ENCODE measurements around the gene CD2BP2. TPM values are rescaled to one million over a fixed set of nuclear protein-coding genes. Genes with fewer than 3 reads are reported as not detected.

Gene CD2BP2
- total RNA-seq, result 49.8 and 53.5 TPM in 2 replicates

DNA sequence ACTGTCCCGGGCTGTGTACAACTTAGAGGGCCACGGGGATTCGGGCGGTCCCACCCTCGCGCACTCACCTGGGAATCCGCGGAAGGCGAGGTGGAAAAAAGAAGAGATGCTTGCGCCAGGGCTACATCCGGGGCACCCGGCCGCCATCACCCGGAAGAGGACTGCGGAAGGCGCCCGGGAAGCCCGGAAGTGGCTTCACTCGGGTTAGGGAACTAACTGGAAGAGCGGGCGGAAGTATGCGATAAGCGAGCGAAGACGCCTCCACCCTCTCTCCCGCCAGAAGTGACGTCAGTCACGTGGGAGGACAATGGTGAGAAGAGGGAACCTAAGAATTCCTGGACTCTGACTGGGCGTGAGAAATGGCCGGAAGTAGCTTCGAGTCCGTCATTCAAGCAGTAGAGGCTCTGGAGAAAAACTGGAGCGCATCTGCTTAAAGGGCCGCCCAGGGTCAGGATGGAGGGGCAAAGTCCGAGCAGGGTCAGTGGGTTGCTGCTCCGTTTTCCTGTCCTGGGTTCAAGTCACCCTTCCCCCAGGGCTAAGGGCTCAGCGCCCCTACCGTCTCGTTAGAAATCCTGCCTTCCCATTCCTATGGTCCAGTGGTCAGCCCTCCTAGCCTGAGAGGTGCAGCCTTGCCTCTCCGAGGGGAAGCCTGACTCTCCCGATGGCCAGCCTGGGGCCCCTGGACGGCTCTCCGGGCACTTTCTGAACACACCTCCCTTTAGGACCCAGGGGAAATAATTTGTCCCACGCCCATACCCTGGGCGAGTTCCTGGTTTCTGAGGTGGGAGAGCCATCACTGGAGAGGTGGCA, at the start of gene CD2BP2:
TSS of gene CD2BP2 (minus strand) at position 165 of the 810 bp plus-strand sequence. CDS start 627 bp downstream, outside the sequence.

DNA sequence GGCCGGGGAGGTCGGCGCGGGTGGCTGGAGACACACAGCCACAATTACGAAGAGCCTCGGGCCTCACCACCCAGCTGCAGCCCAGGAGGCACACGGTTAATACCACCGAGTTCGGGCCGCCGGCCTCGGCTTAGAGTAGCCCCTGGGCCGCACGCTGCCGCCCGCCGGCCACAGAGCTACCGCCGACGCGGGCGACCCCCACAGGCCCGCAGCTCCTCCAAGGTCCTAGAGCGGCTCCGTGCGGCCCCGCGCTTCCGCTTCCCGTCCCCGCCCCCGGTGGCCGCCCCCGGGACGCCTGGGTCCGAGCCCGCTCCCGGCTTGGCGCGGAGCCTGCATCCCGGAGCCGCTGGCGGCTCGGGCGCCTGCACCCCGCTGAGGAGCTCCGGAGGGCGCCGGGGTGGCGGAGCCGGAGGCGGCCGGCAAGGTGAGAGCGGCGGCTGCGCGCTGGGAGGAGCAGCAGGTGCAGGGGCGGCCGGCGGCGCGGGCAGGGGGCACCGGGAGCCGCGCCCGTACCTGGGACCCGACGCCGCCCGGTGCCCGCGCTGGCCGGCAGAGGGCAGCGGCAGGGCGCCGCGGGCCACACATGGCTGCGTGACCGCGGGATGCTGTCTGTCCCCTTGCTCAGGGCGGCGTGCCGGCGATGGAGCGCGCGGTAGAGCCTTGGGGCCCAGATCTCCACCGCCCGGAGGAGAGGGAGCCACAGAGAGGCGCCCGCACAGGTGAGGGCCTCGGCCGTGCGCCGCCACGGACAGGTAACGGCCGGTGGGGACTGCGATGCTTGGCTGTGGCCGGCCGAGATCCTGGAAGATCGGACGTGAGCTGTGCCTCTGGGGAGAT, 40.3 kb upstream of the CD2BP2 start, which contains the start of gene ZNF48:
TSS of gene ZNF48 (plus strand) at position 266 of the 837 bp plus-strand sequence. CDS start at position 641, 375 bp downstream.

DNA sequence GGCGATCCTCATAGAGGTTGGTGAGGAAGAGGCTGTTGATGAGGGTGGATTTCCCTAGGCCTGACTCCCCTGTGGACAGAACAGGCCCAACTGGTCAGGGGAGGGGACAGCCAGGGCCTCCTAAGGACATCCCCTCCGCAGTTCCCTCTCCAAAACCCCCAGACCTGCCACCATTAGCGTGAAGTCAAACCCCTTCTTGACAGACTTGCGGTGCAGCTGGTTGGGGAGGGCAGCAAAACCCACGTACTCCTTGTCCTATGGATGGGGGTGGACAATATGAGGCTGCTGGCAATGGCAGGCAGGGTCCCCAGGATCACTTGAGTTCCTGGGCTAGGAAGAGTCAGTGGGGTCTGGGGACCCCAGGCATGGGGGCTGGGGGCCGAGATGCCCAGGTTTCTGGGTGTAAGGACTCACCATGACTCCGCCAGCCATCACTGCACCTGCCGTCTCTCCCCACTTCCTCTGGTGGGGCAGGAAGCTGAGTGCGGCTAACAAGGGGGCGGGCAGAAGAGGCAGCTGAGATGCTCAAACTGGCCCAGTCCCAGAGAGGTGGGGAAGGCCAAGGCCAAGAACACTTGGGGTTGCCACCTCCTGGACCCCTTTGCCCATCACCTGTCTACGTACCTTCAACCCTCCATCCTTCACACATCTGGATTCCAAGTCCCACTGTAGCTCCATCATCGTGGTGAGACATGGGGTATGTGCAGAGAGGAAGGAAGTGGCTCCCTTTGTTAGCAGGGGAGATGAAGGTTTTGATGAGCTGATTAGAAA, 27.2 kb upstream of the CD2BP2 start, which contains the start of gene SEPTIN1:
TSS of gene SEPTIN1 (minus strand) at position 451 of the 771 bp plus-strand sequence. CDS start at position 432, 19 bp downstream.

DNA sequence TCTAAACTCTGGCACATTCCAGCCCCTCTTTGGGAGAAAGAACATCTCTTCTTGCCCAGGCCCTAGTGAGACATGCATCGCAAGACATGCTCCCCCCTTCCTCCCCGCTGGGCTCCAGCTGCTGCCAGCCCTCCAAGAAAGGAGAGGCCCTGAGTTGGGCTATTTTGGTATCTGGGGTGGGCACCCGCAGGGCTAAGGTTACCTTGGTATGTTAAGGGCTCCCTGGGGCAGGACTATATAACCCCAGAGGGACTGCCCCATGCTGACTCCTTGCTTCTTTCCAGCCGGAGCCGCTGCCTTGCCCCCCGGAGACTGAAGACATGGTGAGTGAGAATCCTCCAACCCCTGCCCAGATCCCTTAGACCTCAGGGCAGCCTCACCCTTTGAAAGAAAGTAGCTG, 19.4 kb upstream of the CD2BP2 start, which contains the start of gene MYL11:
TSS of gene MYL11 (plus strand) at position 265 of the 400 bp plus-strand sequence. CDS start at position 321, 56 bp downstream.

DNA sequence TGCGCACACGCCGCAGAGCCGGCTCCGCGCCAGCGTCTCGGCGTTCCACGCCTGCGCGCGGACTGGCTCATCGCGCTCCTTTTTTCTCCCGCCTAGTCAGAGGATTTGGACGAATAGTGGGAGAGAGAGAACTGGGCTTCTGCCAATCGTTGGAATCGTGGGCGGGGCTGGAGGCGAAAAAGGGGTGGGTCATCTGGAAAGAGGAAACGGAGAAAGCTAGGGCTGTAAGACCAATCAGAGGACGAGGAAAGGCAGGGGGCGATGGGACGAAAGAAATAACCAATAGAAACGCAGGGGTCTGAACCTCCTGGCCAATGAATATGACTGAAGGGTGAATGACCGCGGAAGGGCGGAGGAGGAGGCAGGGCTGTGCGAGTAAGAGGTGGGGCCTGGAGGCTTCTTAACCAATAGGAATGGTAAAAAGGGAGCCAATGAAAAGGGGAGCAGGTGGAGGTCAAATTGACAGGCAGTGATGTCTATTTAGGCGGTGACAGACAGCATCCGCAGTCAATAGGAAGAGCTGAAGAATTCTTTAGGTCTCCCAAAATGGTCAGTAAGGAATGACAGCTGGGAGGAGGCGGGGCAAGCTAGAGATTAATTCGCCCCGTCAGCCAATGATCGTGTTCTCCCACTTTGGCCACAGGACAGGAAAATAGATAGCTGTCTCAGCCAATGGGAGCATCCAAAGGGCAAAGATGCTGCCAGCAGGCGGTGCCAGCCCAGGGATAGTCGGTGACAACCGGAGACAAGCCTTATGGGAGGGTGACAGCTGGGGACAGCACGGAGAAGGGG, 15.5 kb upstream of the CD2BP2 start, which contains the start of gene TBC1D10B:
TSS of gene TBC1D10B (minus strand) at position 39 of the 792 bp plus-strand sequence. CDS start 311 bp downstream, outside the sequence.

Other genes starting within 250 kb of the CD2BP2 start
- gene GDPD3, start 241.8 kb downstream of the CD2BP2 start, total RNA-seq, result 0.17 and 0.74 TPM in 2 replicates
- gene MAPK3, start 232.1 kb downstream of the CD2BP2 start, total RNA-seq, result 67.2 and 82.8 TPM in 2 replicates
- 7.4 and 7.7 TPM in 2 replicates for gene CORO1A, start 171.7 kb downstream of the CD2BP2 start, total RNA-seq
- 442 and 580 TPM in 2 replicates for gene BOLA2B, start 161.6 kb downstream of the CD2BP2 start, total RNA-seq
- 32.0 and 42.2 TPM in 2 replicates for gene SLX1A, start 161.4 kb downstream of the CD2BP2 start, total RNA-seq
- 1.2 and 1.8 TPM in 2 replicates for gene SULT1A3, start 156.1 kb downstream of the CD2BP2 start, total RNA-seq
- 0.30 TPM in 1 of 2 replicates, not detected in the other for gene NPIPB13, start 106.8 kb downstream of the CD2BP2 start, total RNA-seq
- gene TBC1D10B, start 15.2 kb upstream of the CD2BP2 start, total RNA-seq, result 40.9 and 44.0 TPM in 2 replicates
- not detected in 2 replicates for gene MYL11, start 19.5 kb upstream of the CD2BP2 start, total RNA-seq
- gene SEPTIN1, start 27.3 kb upstream of the CD2BP2 start, total RNA-seq, result 0.15 TPM in 1 of 2 replicates, not detected in the other
- 4.4 and 5.6 TPM in 2 replicates for gene ZNF48, start 40.1 kb upstream of the CD2BP2 start, total RNA-seq
- gene ZNF771, start 52.3 kb upstream of the CD2BP2 start, total RNA-seq, result 8.6 and 9.2 TPM in 2 replicates
- 54.4 and 54.8 TPM in 2 replicates for gene DCTPP1, start 74.7 kb upstream of the CD2BP2 start, total RNA-seq
- gene SEPHS2, start 90.6 kb upstream of the CD2BP2 start, total RNA-seq, result 18.3 and 18.6 TPM in 2 replicates
- gene ITGAL, start 117.4 kb upstream of the CD2BP2 start, total RNA-seq, result not detected in 2 replicates
- 22.9 and 27.9 TPM in 2 replicates for gene ZNF768, start 171.3 kb upstream of the CD2BP2 start, total RNA-seq
- 7.3 and 8.1 TPM in 2 replicates for gene ZNF747, start 179.6 kb upstream of the CD2BP2 start, total RNA-seq
- 5.5 and 6.2 TPM in 2 replicates for gene ZNF764, start 203.1 kb upstream of the CD2BP2 start, total RNA-seq
- 11.1 and 14.0 TPM in 2 replicates for gene ZNF688, start 216.4 kb upstream of the CD2BP2 start, total RNA-seq
- 4.9 and 6.2 TPM in 2 replicates for gene ZNF785, start 230.4 kb upstream of the CD2BP2 start, total RNA-seq